Cardiac fibroblast (primary cell): ENCODE measurements around the gene GLRX.
"Not testable (repeated sequence)": the region's sequence is repeated elsewhere in the genome, so short reads cannot be mapped to it uniquely, and the experiment has no call there.

Source experiments
- DNase-seq, 2 donors: peaks; one replicate each; pipeline versions ENCODE4 v3.0.0 to v3.0.0-alpha.2; 2010; ENCODE audit warnings: low read depth in 2 of 2
- H3K4me3 ChIP-seq, 2 donors: replicated peaks in 1 of 2; 1 replicate in 1 of 2; 2 replicates in 1 of 2; pipeline ENCODE4 v1.5.1; 2011; ENCODE audit warnings: low read depth in 2 of 2, low read length in 2 of 2, mild to moderate bottlenecking in 2 of 2, moderate library complexity in 1 of 2
- CTCF ChIP-seq: IDR thresholded peaks from one replicate; pipeline ENCODE4 v1.5.1; 2011; ENCODE audit warnings: low read depth, mild to moderate bottlenecking, low read length, inconsistent platforms

Gene GLRX

GRCh38 chr5:95852567-95852966 is 30.0 kb upstream of the GLRX start:
- TF ChIP-seq CTCF: no peak
- H3K4me3 ChIP-seq: no peak overlapping the region
- no peak for DNase-seq

- H3K4me3 ChIP-seq, DNase-seq: not testable (repeated sequence)
Measured at GRCh38 chr5:95851141-95851540, 28.6 kb upstream of the GLRX start.

GRCh38 chr5:95850391-95850894 is 27.9 kb upstream of the GLRX start:
- DNase-seq: peak; percentile 45 to 63
- TF ChIP-seq CTCF: no peak

GRCh38 chr5:95848701-95849100 is 26.2 kb upstream of the GLRX start:
- TF ChIP-seq CTCF: no peak
- H3K4me3 ChIP-seq: no peak overlapping the region
- peak; percentile 57 to 92 for DNase-seq

More at GRCh38 chr5:95850391-95850894, 27.9 kb upstream of the GLRX start:
- H3K4me3 ChIP-seq: no peak overlapping the region

GRCh38 chr5:95847261-95847592 is 24.7 kb upstream of the GLRX start:
- no peak for TF ChIP-seq CTCF
- H3K4me3 ChIP-seq: no peak overlapping the region
- DNase-seq: no peak

GRCh38 chr5:95846554-95847260 is 24.2 kb upstream of the GLRX start:
- H3K4me3 ChIP-seq: no peak overlapping the region
- peak; percentile 90 to 91 for DNase-seq
- peak; percentile 90 for TF ChIP-seq CTCF

- no peak for TF ChIP-seq CTCF
- no peak for DNase-seq
Measured at GRCh38 chr5:95845391-95845790, 22.9 kb upstream of the GLRX start.

More at GRCh38 chr5:95845391-95845790, 22.9 kb upstream of the GLRX start:
- no peak overlapping the region for H3K4me3 ChIP-seq
